OCI-LY7 (cell line): Measurements from ENCODE around the gene ADSS1.

ENCODE experiments used
- EZH2phosphoT487 ChIP-seq: fragments of 200-600 bp; sonication (generic); IDR thresholded peaks from 2 replicates; pipeline ENCODE4 v1.6.1; 2018; ENCODE audit warnings: low read depth, borderline replicate concordance, mild to moderate bottlenecking, mixed run types, antibody characterized with exemption, low read length, moderate library complexity, mixed read lengths
- TF ChIP-seq, protein P1 (sequence below): fragments of 200-600 bp; sonication (generic); conservative IDR thresholded peaks from 2 replicates; pipeline ENCODE4 v1.5.1; 2014; ENCODE audit warnings: mild to moderate bottlenecking, antibody characterized with exemption, low read length, moderate library complexity, mixed read lengths

DNA sequence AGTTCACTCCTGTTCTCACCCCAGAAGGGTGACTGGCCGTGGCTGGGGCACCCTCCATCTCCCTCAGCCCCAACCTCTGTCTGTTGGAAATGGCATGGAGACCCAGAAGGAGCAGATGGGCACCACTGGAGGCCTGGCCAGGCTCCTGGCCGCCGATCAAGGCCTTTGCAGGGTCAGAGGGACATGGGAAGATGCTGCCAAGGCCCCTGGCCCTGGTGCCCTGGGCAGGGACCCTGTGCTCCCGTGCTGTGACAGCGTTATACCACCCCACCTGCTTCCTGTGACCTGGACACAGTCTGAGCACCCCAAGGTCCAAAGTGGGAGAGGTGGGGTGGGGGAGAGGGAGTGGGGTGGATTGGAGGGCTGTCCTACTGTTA is 31.1 kb upstream of the ADSS1 start:
- TF ChIP-seq, protein P1, sequence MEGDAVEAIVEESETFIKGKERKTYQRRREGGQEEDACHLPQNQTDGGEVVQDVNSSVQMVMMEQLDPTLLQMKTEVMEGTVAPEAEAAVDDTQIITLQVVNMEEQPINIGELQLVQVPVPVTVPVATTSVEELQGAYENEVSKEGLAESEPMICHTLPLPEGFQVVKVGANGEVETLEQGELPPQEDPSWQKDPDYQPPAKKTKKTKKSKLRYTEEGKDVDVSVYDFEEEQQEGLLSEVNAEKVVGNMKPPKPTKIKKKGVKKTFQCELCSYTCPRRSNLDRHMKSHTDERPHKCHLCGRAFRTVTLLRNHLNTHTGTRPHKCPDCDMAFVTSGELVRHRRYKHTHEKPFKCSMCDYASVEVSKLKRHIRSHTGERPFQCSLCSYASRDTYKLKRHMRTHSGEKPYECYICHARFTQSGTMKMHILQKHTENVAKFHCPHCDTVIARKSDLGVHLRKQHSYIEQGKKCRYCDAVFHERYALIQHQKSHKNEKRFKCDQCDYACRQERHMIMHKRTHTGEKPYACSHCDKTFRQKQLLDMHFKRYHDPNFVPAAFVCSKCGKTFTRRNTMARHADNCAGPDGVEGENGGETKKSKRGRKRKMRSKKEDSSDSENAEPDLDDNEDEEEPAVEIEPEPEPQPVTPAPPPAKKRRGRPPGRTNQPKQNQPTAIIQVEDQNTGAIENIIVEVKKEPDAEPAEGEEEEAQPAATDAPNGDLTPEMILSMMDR: no peak
- TF ChIP-seq EZH2phosphoT487: no peak
